GM18517 (cell line): Measurements from ENCODE around the gene BLVRB.
"Not testable (repeated sequence)": the region's sequence is repeated elsewhere in the genome, so short reads cannot be mapped to it uniquely, and the experiment has no call there.

Experiments used
- ATAC-seq: cut with Tn5 transposase; IDR thresholded peaks from one replicate; pipeline ENCODE4 v1.9.1; 2021; ENCODE audit warnings: mild to moderate bottlenecking, moderate library complexity; ENCODE audit not compliant: unreplicated experiment

The BLVRB gene

GRCh38 chr19:40465557-40466218 lies at the start of gene BLVRB:
TSS of gene BLVRB (minus strand) at chr19:40465745. CDS start at chr19:40465688, 57 bp downstream.
- ATAC-seq = peak; percentile 86

- no peak for ATAC-seq
These were observed 48.3 kb upstream of the BLVRB start for GRCh38 chr19:40513741-40514315.

GRCh38 chr19:40513345-40513678 lies 47.8 kb upstream of the BLVRB start:
- ATAC-seq = no peak

- no peak for ATAC-seq
These were observed 47.2 kb upstream of the BLVRB start for GRCh38 chr19:40512473-40513344.

GRCh38 chr19:40512110-40512472 lies 46.5 kb upstream of the BLVRB start:
- no peak for ATAC-seq

- ATAC-seq = no peak
These were observed 45.9 kb upstream of the BLVRB start for GRCh38 chr19:40511487-40511886.

GRCh38 chr19:40510526-40511115 lies 45.1 kb upstream of the BLVRB start:
- no peak for ATAC-seq

GRCh38 chr19:40508739-40509260 lies 43.3 kb upstream of the BLVRB start:
- ATAC-seq = no peak

- ATAC-seq = no peak
These were observed 42.3 kb upstream of the BLVRB start for GRCh38 chr19:40507892-40508291.

GRCh38 chr19:40506099-40506498 lies 40.6 kb upstream of the BLVRB start:
- no peak for ATAC-seq

- ATAC-seq = no peak
These were observed 37.8 kb upstream of the BLVRB start for GRCh38 chr19:40503320-40503695.

GRCh38 chr19:40502647-40503319 lies 37.2 kb upstream of the BLVRB start:
- no peak for ATAC-seq

GRCh38 chr19:40502081-40502480 lies 36.5 kb upstream of the BLVRB start:
- no peak for ATAC-seq

- ATAC-seq = no peak
These were observed 36.1 kb upstream of the BLVRB start for GRCh38 chr19:40501599-40501998.

GRCh38 chr19:40500678-40501530 lies 35.4 kb upstream of the BLVRB start:
- not testable (repeated sequence) for ATAC-seq

- ATAC-seq = no peak
These were observed 33.8 kb upstream of the BLVRB start for GRCh38 chr19:40499320-40499719.

- ATAC-seq = no peak
These were observed 31.7 kb upstream of the BLVRB start for GRCh38 chr19:40497214-40497613.

- no peak for ATAC-seq
These were observed 28.8 kb upstream of the BLVRB start for GRCh38 chr19:40494191-40494838.

- ATAC-seq = no peak
These were observed 28.2 kb upstream of the BLVRB start for GRCh38 chr19:40493778-40494177.
